Neuronal stem cell (in vitro differentiated cells): Measurements from ENCODE around the gene CSNK1G2.

Experiments
- DNase-seq: peaks from one replicate; pipeline ENCODE4 v3.0.0-alpha.2; 2013; ENCODE audit warnings: low spot score
- H2AFZ ChIP-seq: one replicate; pipeline ENCODE4 v1.6.1; 2013; ENCODE audit warnings: mild to moderate bottlenecking, low read length, inconsistent platforms
- H2AK5ac ChIP-seq: 2 replicates; pipeline ENCODE4 v1.6.1; 2013; ENCODE audit warnings: low read depth, mild to moderate bottlenecking, inconsistent platforms, low read length, moderate library complexity, mixed read lengths
- H2BK120ac ChIP-seq: 2 replicates; pipeline ENCODE4 v1.6.1; 2013; ENCODE audit warnings: low read depth, mild to moderate bottlenecking, inconsistent platforms, low read length, moderate library complexity, mixed read lengths
- H2BK12ac ChIP-seq: one replicate; pipeline ENCODE4 v1.6.1; 2013; ENCODE audit warnings: low read length, inconsistent platforms
- H2BK15ac ChIP-seq: 2 replicates; pipeline ENCODE4 v1.6.1; 2013; ENCODE audit warnings: mild to moderate bottlenecking, low read length, inconsistent platforms, mixed read lengths
- H2BK5ac ChIP-seq: one replicate; pipeline ENCODE4 v1.6.1; 2013; ENCODE audit warnings: inconsistent platforms, mild to moderate bottlenecking, low read length, moderate library complexity
- H3K14ac ChIP-seq: one replicate; pipeline ENCODE4 v1.6.1; 2013; ENCODE audit warnings: low read length, inconsistent platforms
- H3K18ac ChIP-seq: 2 replicates; pipeline ENCODE4 v1.6.1; 2013; ENCODE audit warnings: low read length, inconsistent platforms
- H3K23ac ChIP-seq: 2 replicates; pipeline ENCODE4 v1.6.1; 2013; ENCODE audit warnings: low read depth, mild to moderate bottlenecking, mixed read lengths, low read length, inconsistent platforms; ENCODE audit not compliant: poor library complexity
- H3K27ac ChIP-seq: replicated peaks from 3 replicates; pipeline ENCODE4 v1.5.1; 2013; ENCODE audit warnings: low read length, inconsistent platforms
- H3K27me3 ChIP-seq, 3 experiments: 2 replicates each; pipeline ENCODE4 v1.6.1; 2013; ENCODE audit warnings: low read length in 3 of 3, mild to moderate bottlenecking in 2 of 3, inconsistent platforms in 1 of 3, low read depth in 1 of 3, mixed read lengths in 1 of 3, moderate library complexity in 1 of 3; ENCODE audit not compliant: control insufficient read depth in 3 of 3, insufficient read depth in 3 of 3
- H3K36me3 ChIP-seq, 2 donors: replicated peaks in 1 of 2; 2 replicates each; pipeline ENCODE4 v1.6.1; 2013; ENCODE audit warnings: low read length in 2 of 2; ENCODE audit not compliant: control insufficient read depth in 2 of 2, insufficient read depth in 2 of 2
- H3K4ac ChIP-seq: 2 replicates; pipeline ENCODE4 v1.6.1; 2013; ENCODE audit warnings: inconsistent platforms, mild to moderate bottlenecking, low read length, moderate library complexity
- H3K4me1 ChIP-seq, 2 donors: 1 replicate in 1 of 2; 2 replicates in 1 of 2; pipeline ENCODE4 v1.6.1; 2013; ENCODE audit warnings: low read length in 2 of 2, low read depth in 1 of 2; ENCODE audit not compliant: control insufficient read depth in 2 of 2, insufficient read depth in 1 of 2
- H3K4me2 ChIP-seq: one replicate; pipeline ENCODE4 v1.6.1; 2013; ENCODE audit warnings: mild to moderate bottlenecking, low read length, inconsistent platforms; ENCODE audit not compliant: insufficient read depth, poor library complexity, severe bottlenecking
- H3K4me3 ChIP-seq, 2 donors: 2 replicates each; pipeline ENCODE4 v1.5.1; 2013; ENCODE audit warnings: low read length in 2 of 2, mild to moderate bottlenecking in 2 of 2, inconsistent platforms in 1 of 2, moderate library complexity in 1 of 2
- H3K79me1 ChIP-seq: one replicate; pipeline ENCODE4 v1.6.1; 2013; ENCODE audit warnings: low read depth, mild to moderate bottlenecking, inconsistent platforms, low read length, moderate library complexity
- H3K9ac ChIP-seq: one replicate; pipeline ENCODE4 v1.6.1; 2013; ENCODE audit warnings: mild to moderate bottlenecking, low read depth, low read length, inconsistent platforms; ENCODE audit not compliant: poor library complexity
- H3K9me3 ChIP-seq, 2 donors: replicated peaks in 1 of 2; 2 replicates each; pipeline versions ENCODE3 to v1.6.1; 2013; ENCODE audit warnings: low read length in 2 of 2, mild to moderate bottlenecking in 2 of 2, inconsistent platforms in 1 of 2, low read depth in 1 of 2, mixed read lengths in 1 of 2, moderate library complexity in 1 of 2; ENCODE audit not compliant: control insufficient read depth in 2 of 2, insufficient read depth in 1 of 2
- H4K8ac ChIP-seq: one replicate; pipeline ENCODE4 v1.6.1; 2013; ENCODE audit warnings: low read depth, mild to moderate bottlenecking, inconsistent platforms, low read length, moderate library complexity
- H4K91ac ChIP-seq: one replicate; pipeline ENCODE4 v1.6.1; 2013; ENCODE audit warnings: low read length, low read depth, mild to moderate bottlenecking, inconsistent platforms; ENCODE audit not compliant: poor library complexity
- WGBS, 2 donors: extraction: QIAGEN DNeasy Blood & Tissue Kit; methylation state at CpG; one replicate each; pipeline ENCODE4 v1.1.7; 2013; ENCODE audit warnings: missing lambda C conversion rate in 2 of 2, mixed read lengths in 1 of 2; ENCODE audit not compliant: insufficient read length in 2 of 2, insufficient replicate concordance in 1 of 2; ENCODE audit errors: extremely low coverage in 2 of 2; 5-methylcytosine and 5-hydroxymethylcytosine counted together

CSNK1G2 gene

DNA sequence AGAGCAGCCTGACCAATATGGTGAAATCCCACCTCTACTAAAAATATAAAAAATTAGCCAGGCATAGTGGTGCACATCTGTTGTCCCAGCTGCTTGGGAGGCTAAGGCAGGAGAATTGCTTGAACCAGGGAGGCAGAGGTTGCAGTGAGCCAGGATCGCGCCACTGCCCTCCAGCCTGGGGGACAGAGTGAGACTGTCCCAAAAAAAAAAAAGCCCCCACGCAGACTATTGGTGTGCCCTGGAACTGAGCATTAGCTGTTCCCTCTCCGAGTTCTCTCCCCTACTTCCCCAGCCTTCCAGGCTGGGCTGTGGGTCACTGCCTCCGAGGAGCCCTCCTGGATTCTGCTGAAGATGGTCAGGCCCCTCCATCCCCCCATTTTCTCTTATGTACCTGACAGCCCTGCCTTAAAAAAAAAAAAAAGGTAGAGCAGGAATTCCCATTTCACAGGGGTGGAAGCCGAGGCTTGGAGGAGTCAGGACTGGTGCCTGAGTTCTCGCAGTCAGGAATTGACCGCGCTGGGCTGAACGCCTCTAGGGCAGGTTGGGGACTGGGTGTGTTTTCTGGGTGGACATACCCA lies 33.9 kb upstream of the CSNK1G2 start:
- H3K4me1 ChIP-seq: peaks cover 7 to 22% of the 10 kb centered on the region in 2 donors
- DNase-seq: no peak
- no peak overlapping the region for H4K91ac ChIP-seq
- no peak overlapping the region for H3K4ac ChIP-seq
- H3K79me1 ChIP-seq: peaks cover 31% of the 10 kb centered on the region
- H3K4me3 ChIP-seq: no peak overlapping the region
- H2BK120ac ChIP-seq: no peak overlapping the region
- H2BK15ac ChIP-seq: no peak overlapping the region
- no peak overlapping the region for H2AFZ ChIP-seq
- H3K23ac ChIP-seq: no peak overlapping the region
- H4K8ac ChIP-seq: no peak overlapping the region
- no peak overlapping the region for H2AK5ac ChIP-seq
- no peak overlapping the region for H3K14ac ChIP-seq
- H3K9ac ChIP-seq: no peak overlapping the region
- H2BK12ac ChIP-seq: no peak overlapping the region
- no peak overlapping the region for H2BK5ac ChIP-seq
- H3K18ac ChIP-seq: no peak overlapping the region
- H3K27me3 ChIP-seq: no peaks in the 10 kb centered on the region
- H3K36me3 ChIP-seq: peaks cover 6 to 39% of the 10 kb centered on the region in 2 donors
- H3K4me2 ChIP-seq: no peak overlapping the region
- H3K27ac ChIP-seq: no peak overlapping the region
- H3K9me3 ChIP-seq: peaks cover 0 to 1% of the 10 kb centered on the region in 2 donors
- WGBS, 2 donors: no CpG with 5 or more reads among the region's 10 CpGs

DNA sequence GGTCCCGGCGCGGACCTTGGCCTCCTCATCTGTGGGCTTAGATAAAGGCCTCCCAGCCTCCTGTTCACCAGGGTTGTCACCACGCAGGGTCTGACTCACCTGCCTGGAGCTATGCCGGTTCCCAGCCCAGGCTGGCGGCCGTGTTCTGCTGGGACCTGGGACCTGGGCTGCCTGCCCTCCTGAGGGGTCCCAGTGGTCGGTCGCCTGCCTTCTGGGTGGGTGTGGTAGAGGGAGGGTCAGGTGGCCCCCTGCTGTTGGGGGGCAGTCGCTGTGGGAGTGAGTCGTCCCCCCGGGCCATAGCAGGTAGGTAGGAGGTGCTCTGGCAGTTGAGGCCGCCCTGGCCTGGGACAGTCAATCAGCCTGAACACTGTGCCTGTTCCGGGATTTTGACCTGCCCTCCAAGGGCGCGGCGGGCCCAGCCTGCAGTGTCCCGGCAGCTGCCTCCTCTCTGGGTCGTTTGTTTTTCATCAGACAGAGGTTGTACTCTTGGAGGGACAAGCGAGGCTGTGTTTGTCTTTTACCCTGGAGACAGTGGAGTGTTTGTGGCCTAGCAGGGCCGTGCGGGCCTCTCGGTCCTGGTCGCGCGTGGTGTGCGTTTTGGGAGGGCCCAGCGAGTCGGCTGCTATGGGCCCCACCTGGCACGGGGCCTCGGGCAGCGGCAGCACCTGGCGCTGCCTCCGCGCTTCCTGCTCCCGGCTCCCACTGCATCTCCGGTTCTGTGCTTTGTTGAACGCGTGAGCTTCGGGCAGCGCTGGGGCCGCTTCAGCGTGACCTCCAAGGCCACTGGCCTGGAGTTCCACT lies 33.2 kb upstream of the CSNK1G2 start:
- Histone ChIP-seq H3K27me3 (no peaks in the 10 kb centered on the region), H4K8ac (no peak overlapping the region), H2AFZ (no peak overlapping the region), H4K91ac (no peak overlapping the region), H3K36me3 (peaks cover 10 to 45% of the 10 kb centered on the region in 2 donors), H2BK15ac (no peak overlapping the region), H3K18ac (no peak overlapping the region), H3K79me1 (peaks cover 35% of the 10 kb centered on the region), H3K27ac (no peak overlapping the region), H3K4me1 (peaks cover 7 to 21% of the 10 kb centered on the region in 2 donors), H3K23ac (peak overlapping the region; percentile 85), H2BK12ac (no peak overlapping the region), H3K4me2 (no peak overlapping the region), H3K9ac (no peak overlapping the region), H2AK5ac (peak overlapping the region; percentile 68), H3K9me3 (peaks cover 0 to 2% of the 10 kb centered on the region in 2 donors), H2BK120ac (no peak overlapping the region), H3K4me3 (no peak overlapping the region), H3K14ac (peak overlapping the region; percentile 71), H3K4ac (no peak overlapping the region), H2BK5ac (peak overlapping the region; percentile 53)
- no CpG with 5 or more reads among the region's 43 CpGs for WGBS, 2 donors
- DNase-seq: no peak

DNA sequence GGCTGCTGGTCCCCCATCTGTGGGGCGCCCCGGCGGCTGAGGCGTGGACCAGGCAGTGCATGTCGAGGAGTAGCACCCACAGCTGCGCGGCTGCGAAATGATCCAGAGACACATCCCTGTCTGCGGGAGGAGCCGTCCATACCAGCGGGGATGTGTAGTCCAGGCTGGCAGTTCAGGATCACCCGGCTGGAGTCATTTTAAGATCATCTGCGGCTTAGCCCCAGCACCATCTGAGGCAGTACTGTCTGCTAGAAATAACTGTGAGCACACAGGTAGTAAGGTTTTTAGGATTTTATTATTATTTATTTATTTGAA lies 32.7 kb upstream of the CSNK1G2 start:
- no peak overlapping the region for H3K4me3 ChIP-seq
- H2AFZ ChIP-seq: no peak overlapping the region
- peak overlapping the region; percentile 43 for H2AK5ac ChIP-seq
- peaks cover 7 to 16% of the 10 kb centered on the region in 2 donors for H3K4me1 ChIP-seq
- no peak overlapping the region for H3K18ac ChIP-seq
- peak overlapping the region; percentile 71 for H3K14ac ChIP-seq
- peaks cover 15 to 51% of the 10 kb centered on the region in 2 donors for H3K36me3 ChIP-seq
- peak overlapping the region; percentile 53 for H2BK5ac ChIP-seq
- no peak overlapping the region for H4K8ac ChIP-seq
- no peak overlapping the region for H3K27ac ChIP-seq
- H2BK15ac ChIP-seq: no peak overlapping the region
- H3K27me3 ChIP-seq: no peaks in the 10 kb centered on the region
- H3K79me1 ChIP-seq: peaks cover 41% of the 10 kb centered on the region
- no peak overlapping the region for H3K4ac ChIP-seq
- peaks cover 0 to 4% of the 10 kb centered on the region in 2 donors for H3K9me3 ChIP-seq
- no peak overlapping the region for H2BK12ac ChIP-seq
- peak overlapping the region; percentile 85 for H3K23ac ChIP-seq
- H2BK120ac ChIP-seq: no peak overlapping the region
- H3K9ac ChIP-seq: no peak overlapping the region
- no peak overlapping the region for H4K91ac ChIP-seq
- no peak overlapping the region for H3K4me2 ChIP-seq
- no CpG with 5 or more reads among the region's 13 CpGs for WGBS, 2 donors
- no peak for DNase-seq

DNA sequence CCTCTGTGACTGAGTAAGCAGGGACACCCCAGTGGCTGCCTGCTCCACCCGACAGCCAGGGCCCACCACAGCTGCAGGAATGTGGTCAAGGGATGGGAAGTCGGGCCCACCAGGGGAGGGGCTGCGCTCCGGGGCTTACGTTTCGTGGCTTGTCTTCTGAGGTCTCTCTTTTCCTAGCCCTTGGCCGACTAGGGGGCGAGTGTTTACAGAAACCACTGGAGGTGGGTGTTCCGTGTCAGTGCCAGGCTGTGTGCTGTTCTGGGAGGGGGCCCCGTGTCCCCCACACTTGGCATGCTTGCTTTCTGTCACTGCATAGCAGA lies 31.3 kb upstream of the CSNK1G2 start:
- no peak overlapping the region for H2BK5ac ChIP-seq
- no peak for DNase-seq
- no peak overlapping the region for H2BK15ac ChIP-seq
- no peak overlapping the region for H3K4ac ChIP-seq
- H3K36me3 ChIP-seq: peaks cover 19 to 65% of the 10 kb centered on the region in 2 donors
- H3K4me3 ChIP-seq: no peak overlapping the region
- H3K23ac ChIP-seq: peak overlapping the region; percentile 85
- no peak overlapping the region for H2BK12ac ChIP-seq
- H2AK5ac ChIP-seq: no peak overlapping the region
- no peak overlapping the region for H3K4me2 ChIP-seq
- whole genome bisulfite sequencing, 2 donors: no CpG with 5 or more reads among the region's 10 CpGs
- no peak overlapping the region for H2AFZ ChIP-seq
- peak overlapping the region; percentile 4 for H3K18ac ChIP-seq
- H3K27me3 ChIP-seq: no peaks in the 10 kb centered on the region
- no peak overlapping the region for H4K8ac ChIP-seq
- H3K9ac ChIP-seq: no peak overlapping the region
- peak overlapping the region; percentile 21 for H3K14ac ChIP-seq
- H3K27ac ChIP-seq: no peak overlapping the region
- no peak overlapping the region for H4K91ac ChIP-seq
- H3K79me1 ChIP-seq: peaks cover 52% of the 10 kb centered on the region
- H2BK120ac ChIP-seq: no peak overlapping the region
- peaks cover 0 to 5% of the 10 kb centered on the region in 2 donors for H3K9me3 ChIP-seq
- peaks cover 5 to 7% of the 10 kb centered on the region in 2 donors for H3K4me1 ChIP-seq
